HEK293 (cell line): Measurements from ENCODE around the gene PLA2G5.

ENCODE experiments used
- GFI1B ChIP-seq: fragments of 450-650 bp; formaldehyde crosslinking; IDR thresholded peaks from 2 replicates; pipeline ENCODE4 v1.5.1; 2016; ENCODE audit warnings: missing biosample characterization, missing genetic modification characterization
- KLF16 ChIP-seq: fragments of 450-650 bp; formaldehyde crosslinking; IDR thresholded peaks from 2 replicates; pipeline ENCODE4 v1.5.1; 2017; ENCODE audit warnings: missing biosample characterization, missing genetic modification characterization
- KLF8 ChIP-seq: fragments of 450-650 bp; formaldehyde crosslinking; IDR thresholded peaks from 2 replicates; pipeline ENCODE4 v1.5.1; 2016; ENCODE audit warnings: missing biosample characterization, missing genetic modification characterization
- REPIN1 ChIP-seq: fragments of 450-650 bp; formaldehyde crosslinking; IDR thresholded peaks from 2 replicates; pipeline ENCODE4 v1.5.1; 2017; ENCODE audit warnings: missing biosample characterization, missing genetic modification characterization, low read depth
- SCRT2 ChIP-seq: fragments of 450-650 bp; formaldehyde crosslinking; IDR thresholded peaks from 2 replicates; pipeline ENCODE4 v1.5.1; 2016; ENCODE audit warnings: missing biosample characterization, missing genetic modification characterization
- SETDB1 ChIP-seq: IDR thresholded peaks from one replicate; pipeline ENCODE4 v1.6.1; 2017; ENCODE audit warnings: mild to moderate bottlenecking, low read length, moderate library complexity, mixed read lengths; ENCODE audit not compliant: insufficient read length
- YY1 ChIP-seq: fragments of 450-650 bp; formaldehyde crosslinking; IDR thresholded peaks from 2 replicates; pipeline ENCODE4 v1.5.1; 2018; ENCODE audit warnings: missing biosample characterization, missing genetic modification characterization
- ZNF274 ChIP-seq, 2 experiments: fragments of 200-500 bp in 1 of 2; fragments of 450-650 bp in 1 of 2; sonication (Bioruptor generic) in 1 of 2; formaldehyde crosslinking in 1 of 2; IDR thresholded peaks; 2 replicates each; pipeline versions ENCODE4 v1.5.1 to v1.6.1; 2014 to 2016; ENCODE audit warnings: borderline replicate concordance in 1 of 2, inconsistent platforms in 1 of 2, low read length in 1 of 2, missing biosample characterization in 1 of 2, missing genetic modification characterization in 1 of 2
- ZNF629 ChIP-seq: fragments of 450-650 bp; formaldehyde crosslinking; IDR thresholded peaks from 2 replicates; pipeline ENCODE4 v1.5.1; 2017; ENCODE audit warnings: missing biosample characterization, missing genetic modification characterization
- ZNF785 ChIP-seq: fragments of 450-650 bp; formaldehyde crosslinking; IDR thresholded peaks from 2 replicates; pipeline ENCODE4 v1.5.1; 2016; ENCODE audit warnings: missing biosample characterization, missing genetic modification characterization
- TF ChIP-seq, protein P1 (sequence below): fragments of 450-650 bp; formaldehyde crosslinking; IDR thresholded peaks from 2 replicates; pipeline ENCODE4 v1.5.1; 2016; ENCODE audit warnings: missing biosample characterization, missing genetic modification characterization
- TF ChIP-seq, protein P2 (sequence below): fragments of 450-650 bp; formaldehyde crosslinking; IDR thresholded peaks from 2 replicates; pipeline ENCODE4 v1.5.1; 2016; ENCODE audit warnings: missing biosample characterization, missing genetic modification characterization
- TF ChIP-seq, protein P3 (sequence below): fragments of 450-650 bp; formaldehyde crosslinking; IDR thresholded peaks from 2 replicates; pipeline ENCODE4 v1.5.1; 2016; ENCODE audit warnings: missing biosample characterization, missing genetic modification characterization

DNA sequence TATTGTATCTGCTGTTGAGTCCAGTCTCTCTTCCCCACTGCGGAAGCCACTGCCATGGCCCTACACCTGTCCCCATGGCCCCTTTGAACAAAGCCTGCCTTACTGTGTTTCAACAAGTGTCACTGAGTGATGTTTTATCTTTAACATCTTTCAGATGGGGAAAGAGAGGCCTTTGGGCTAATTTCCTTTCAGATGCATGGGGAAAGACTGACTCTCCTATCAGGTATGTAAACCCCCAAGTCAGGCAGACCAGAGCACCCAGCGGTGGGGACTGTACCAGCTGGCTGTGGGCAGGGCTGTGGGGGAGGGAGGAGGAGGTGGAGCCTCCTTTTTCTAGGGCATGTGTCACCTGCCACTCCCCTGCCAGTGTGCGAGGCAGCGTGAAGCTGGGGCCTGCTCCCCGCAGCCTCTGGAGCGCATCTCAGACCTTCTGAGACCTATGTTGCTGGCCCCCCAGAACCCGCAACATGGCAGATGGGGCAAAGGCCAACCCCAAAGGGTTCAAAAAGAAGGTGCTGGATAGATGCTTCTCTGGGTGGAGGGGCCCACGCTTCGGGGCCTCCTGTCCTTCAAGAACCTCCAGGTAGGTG, 69.1 kb downstream of the PLA2G5 start, which contains the start of gene PLA2G2F:
- TF ChIP-seq ZNF274 (IDR thresholded peaks at IDR 0.05; ENCODE audit: low read length) (no peak), ZNF274 (tag by site-specific recombination; IDR thresholded peaks at IDR 0.05; ENCODE audit: borderline replicate concordance) (no peak), REPIN1 (tag by site-specific recombination) (no peak), YY1 (no peak), GFI1B (tag by site-specific recombination) (no peak), SCRT2 (tag by site-specific recombination) (0 out of 2 replicates have a peak, but pooled peaks have one; percentile 14), KLF16 (tag by site-specific recombination) (no peak), ZNF785 (tag by site-specific recombination) (no peak), SETDB1 (no peak), KLF8 (tag by site-specific recombination) (no peak), ZNF629 (tag by site-specific recombination) (no peak)
- TF ChIP-seq, protein P1, sequence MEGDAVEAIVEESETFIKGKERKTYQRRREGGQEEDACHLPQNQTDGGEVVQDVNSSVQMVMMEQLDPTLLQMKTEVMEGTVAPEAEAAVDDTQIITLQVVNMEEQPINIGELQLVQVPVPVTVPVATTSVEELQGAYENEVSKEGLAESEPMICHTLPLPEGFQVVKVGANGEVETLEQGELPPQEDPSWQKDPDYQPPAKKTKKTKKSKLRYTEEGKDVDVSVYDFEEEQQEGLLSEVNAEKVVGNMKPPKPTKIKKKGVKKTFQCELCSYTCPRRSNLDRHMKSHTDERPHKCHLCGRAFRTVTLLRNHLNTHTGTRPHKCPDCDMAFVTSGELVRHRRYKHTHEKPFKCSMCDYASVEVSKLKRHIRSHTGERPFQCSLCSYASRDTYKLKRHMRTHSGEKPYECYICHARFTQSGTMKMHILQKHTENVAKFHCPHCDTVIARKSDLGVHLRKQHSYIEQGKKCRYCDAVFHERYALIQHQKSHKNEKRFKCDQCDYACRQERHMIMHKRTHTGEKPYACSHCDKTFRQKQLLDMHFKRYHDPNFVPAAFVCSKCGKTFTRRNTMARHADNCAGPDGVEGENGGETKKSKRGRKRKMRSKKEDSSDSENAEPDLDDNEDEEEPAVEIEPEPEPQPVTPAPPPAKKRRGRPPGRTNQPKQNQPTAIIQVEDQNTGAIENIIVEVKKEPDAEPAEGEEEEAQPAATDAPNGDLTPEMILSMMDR (tag by site-specific recombination): no peak
- TF ChIP-seq, protein P2, sequence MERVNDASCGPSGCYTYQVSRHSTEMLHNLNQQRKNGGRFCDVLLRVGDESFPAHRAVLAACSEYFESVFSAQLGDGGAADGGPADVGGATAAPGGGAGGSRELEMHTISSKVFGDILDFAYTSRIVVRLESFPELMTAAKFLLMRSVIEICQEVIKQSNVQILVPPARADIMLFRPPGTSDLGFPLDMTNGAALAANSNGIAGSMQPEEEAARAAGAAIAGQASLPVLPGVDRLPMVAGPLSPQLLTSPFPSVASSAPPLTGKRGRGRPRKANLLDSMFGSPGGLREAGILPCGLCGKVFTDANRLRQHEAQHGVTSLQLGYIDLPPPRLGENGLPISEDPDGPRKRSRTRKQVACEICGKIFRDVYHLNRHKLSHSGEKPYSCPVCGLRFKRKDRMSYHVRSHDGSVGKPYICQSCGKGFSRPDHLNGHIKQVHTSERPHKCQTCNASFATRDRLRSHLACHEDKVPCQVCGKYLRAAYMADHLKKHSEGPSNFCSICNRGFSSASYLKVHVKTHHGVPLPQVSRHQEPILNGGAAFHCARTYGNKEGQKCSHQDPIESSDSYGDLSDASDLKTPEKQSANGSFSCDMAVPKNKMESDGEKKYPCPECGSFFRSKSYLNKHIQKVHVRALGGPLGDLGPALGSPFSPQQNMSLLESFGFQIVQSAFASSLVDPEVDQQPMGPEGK (tag by site-specific recombination): no peak
- TF ChIP-seq, protein P3, sequence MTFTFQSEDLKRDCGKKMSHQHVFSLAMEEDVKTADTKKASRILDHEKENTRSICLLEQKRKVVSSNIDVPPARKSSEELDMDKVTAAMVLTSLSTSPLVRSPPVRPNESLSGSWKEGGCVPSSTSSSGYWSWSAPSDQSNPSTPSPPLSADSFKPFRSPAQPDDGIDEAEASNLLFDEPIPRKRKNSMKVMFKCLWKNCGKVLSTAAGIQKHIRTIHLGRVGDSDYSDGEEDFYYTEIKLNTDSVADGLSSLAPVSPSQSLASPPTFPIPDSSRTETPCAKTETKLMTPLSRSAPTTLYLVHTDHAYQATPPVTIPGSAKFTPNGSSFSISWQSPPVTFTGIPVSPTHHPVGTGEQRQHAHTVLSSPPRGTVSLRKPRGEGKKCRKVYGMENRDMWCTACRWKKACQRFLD (tag by site-specific recombination): no peak
